Measurements from ENCODE around the gene AKAP14.

GRCh38 chrX:119878740-119879139 lies 17.0 kb upstream of the AKAP14 start:
- TF ChIP-seq CTCF (optimal IDR thresholded peaks at IDR 0.05 in 1 of 3, IDR thresholded peaks at IDR 0.05 in 1 of 3, conservative IDR thresholded peaks at IDR 0.05 in 1 of 3; ENCODE audit: extremely low read depth in 1 of 3, insufficient read depth in 2 of 3, low read length in 3 of 3) = no peak
- no peak for TF ChIP-seq EZH2 (IDR thresholded peaks at IDR 0.05; ENCODE audit: low read length)
